ENCODE measurements around the gene XRCC4. TPM values are rescaled to one million over a fixed set of nuclear protein-coding genes. Genes with fewer than 3 reads are reported as not detected.

XRCC4 gene
- total and polyA plus RNA-seq, 7 experiments from 2014 or later = 2.9 to 12.2 (median 6.0) TPM

GRCh38 chr5:83162601-83163000 is 85.3 kb downstream of the XRCC4 start:
- ChIA-PET CTCF (no interaction called here), POLR2A (no interaction called here)
- ATAC-seq (no peak), DNase-seq (no peak)
- H3K9me3 Mint-ChIP-seq = peaks cover 0 to 5% (median 0%) of the 10 kb centered on the region in 11 donors
- intact Hi-C loops (cut with micrococcal nuclease) = no loop called here
- Histone ChIP-seq H3K36me3 (ENCODE audit: control insufficient read depth in 2 of 3, insufficient read depth in 3 of 3, low read length in 3 of 3) (no peaks in the 10 kb centered on the region), H3K4me3 (ENCODE audit: low read length) (no peak overlapping the region), H3K27me3 (ENCODE audit: control insufficient read depth in 2 of 2, insufficient read depth in 2 of 2, low read length in 2 of 2) (no peaks in the 10 kb centered on the region), H3K4me1 (ENCODE audit: control insufficient read depth in 2 of 2, insufficient read depth in 2 of 2, low read length in 2 of 2) (no peaks in the 10 kb centered on the region), H3K27ac (ENCODE audit: low read depth, low read length) (no peak overlapping the region), H3K9me3 (ENCODE audit: control insufficient read depth in 2 of 3, low read length in 3 of 3) (no peaks in the 10 kb centered on the region)
- no peaks in the 10 kb centered on the region for H3K4me1 Mint-ChIP-seq
- no peak overlapping the region for H3K27ac Mint-ChIP-seq
- H3K27me3 Mint-ChIP-seq = no peaks in the 10 kb centered on the region
- H3K36me3 Mint-ChIP-seq = peaks cover 0 to 6% (median 5%) of the 10 kb centered on the region in 5 donors
- no peak overlapping the region for H3K4me3 Mint-ChIP-seq

GRCh38 chr5:83167538-83167937 is 90.2 kb downstream of the XRCC4 start:
- Mint-ChIP-seq H3K4me3 (no peak overlapping the region), H3K27ac (no peak overlapping the region)
- CTCF ChIA-PET = no interaction called here

GRCh38 chr5:83169571-83170337 is 92.4 kb downstream of the XRCC4 start:
- no peak overlapping the region for H3K4me3 ChIP-seq (ENCODE audit: low read length)
- ChIA-PET CTCF (no interaction called here), POLR2A (no interaction called here)
- Mint-ChIP-seq H3K36me3 (peaks cover 0 to 19% (median 5%) of the 10 kb centered on the region in 5 donors), H3K27me3 (no peaks in the 10 kb centered on the region), H3K4me1 (no peaks in the 10 kb centered on the region), H3K27ac (no peak overlapping the region), H3K4me3 (no peak overlapping the region), H3K9me3 (peaks cover 0 to 5% (median 0%) of the 10 kb centered on the region in 11 donors)
- DNase-seq = no peak
- H3K4me1 ChIP-seq (ENCODE audit: control insufficient read depth in 2 of 2, insufficient read depth in 2 of 2, low read length in 2 of 2) = no peaks in the 10 kb centered on the region
- intact Hi-C loops (cut with micrococcal nuclease) = no loop called here
- no peaks in the 10 kb centered on the region for H3K36me3 ChIP-seq (ENCODE audit: control insufficient read depth in 2 of 3, insufficient read depth in 3 of 3, low read length in 3 of 3)
- no peaks in the 10 kb centered on the region for H3K9me3 ChIP-seq (ENCODE audit: control insufficient read depth in 2 of 3, low read length in 3 of 3)
- H3K27me3 ChIP-seq (ENCODE audit: control insufficient read depth in 2 of 2, insufficient read depth in 2 of 2, low read length in 2 of 2) = no peaks in the 10 kb centered on the region
- ATAC-seq = no peak
- no peak overlapping the region for H3K27ac ChIP-seq (ENCODE audit: low read depth, low read length)

More at GRCh38 chr5:83167538-83167937, 90.2 kb downstream of the XRCC4 start:
- no peaks in the 10 kb centered on the region for H3K27me3 ChIP-seq (ENCODE audit: control insufficient read depth in 2 of 2, insufficient read depth in 2 of 2, low read length in 2 of 2)
- Mint-ChIP-seq H3K9me3 (peaks cover 0 to 5% (median 0%) of the 10 kb centered on the region in 11 donors), H3K27me3 (no peaks in the 10 kb centered on the region), H3K36me3 (peaks cover 0 to 19% (median 5%) of the 10 kb centered on the region in 5 donors), H3K4me1 (no peaks in the 10 kb centered on the region)
- H3K4me3 ChIP-seq (ENCODE audit: low read length) = no peak overlapping the region
- H3K36me3 ChIP-seq (ENCODE audit: control insufficient read depth in 2 of 3, insufficient read depth in 3 of 3, low read length in 3 of 3) = no peaks in the 10 kb centered on the region
- no peak overlapping the region for H3K27ac ChIP-seq (ENCODE audit: low read depth, low read length)
- DNase-seq (no peak), ATAC-seq (no peak)
- POLR2A ChIA-PET = no interaction called here
- H3K9me3 ChIP-seq (ENCODE audit: control insufficient read depth in 2 of 3, low read length in 3 of 3) = no peaks in the 10 kb centered on the region
- intact Hi-C loops (cut with micrococcal nuclease) = no loop called here
- H3K4me1 ChIP-seq (ENCODE audit: control insufficient read depth in 2 of 2, insufficient read depth in 2 of 2, low read length in 2 of 2) = no peaks in the 10 kb centered on the region

GRCh38 chr5:83172011-83172410 is 94.7 kb downstream of the XRCC4 start:
- ChIA-PET CTCF (no interaction called here), POLR2A (no interaction called here)
- Histone ChIP-seq H3K9me3 (ENCODE audit: control insufficient read depth in 2 of 3, low read length in 3 of 3) (no peaks in the 10 kb centered on the region), H3K27me3 (ENCODE audit: control insufficient read depth in 2 of 2, insufficient read depth in 2 of 2, low read length in 2 of 2) (no peaks in the 10 kb centered on the region), H3K36me3 (ENCODE audit: control insufficient read depth in 2 of 3, insufficient read depth in 3 of 3, low read length in 3 of 3) (no peaks in the 10 kb centered on the region), H3K27ac (ENCODE audit: low read depth, low read length) (no peak overlapping the region), H3K4me1 (ENCODE audit: control insufficient read depth in 2 of 2, insufficient read depth in 2 of 2, low read length in 2 of 2) (no peaks in the 10 kb centered on the region), H3K4me3 (ENCODE audit: low read length) (no peak overlapping the region)
- Mint-ChIP-seq H3K36me3 (peaks cover 0 to 19% (median 5%) of the 10 kb centered on the region in 5 donors), H3K4me3 (no peak overlapping the region), H3K27me3 (no peaks in the 10 kb centered on the region), H3K4me1 (no peaks in the 10 kb centered on the region), H3K9me3 (peaks cover 0 to 3% (median 0%) of the 10 kb centered on the region in 11 donors), H3K27ac (no peak overlapping the region)
- DNase-seq (no peak), ATAC-seq (no peak)
- intact Hi-C loops (cut with micrococcal nuclease) = no loop called here

GRCh38 chr5:83172655-83173054 is 95.3 kb downstream of the XRCC4 start:
- H3K4me1 Mint-ChIP-seq = no peaks in the 10 kb centered on the region
- ChIA-PET CTCF (no interaction called here), POLR2A (no interaction called here)
- Histone ChIP-seq H3K27me3 (ENCODE audit: control insufficient read depth in 2 of 2, insufficient read depth in 2 of 2, low read length in 2 of 2) (no peaks in the 10 kb centered on the region), H3K36me3 (ENCODE audit: control insufficient read depth in 2 of 3, insufficient read depth in 3 of 3, low read length in 3 of 3) (no peaks in the 10 kb centered on the region), H3K9me3 (ENCODE audit: control insufficient read depth in 2 of 3, low read length in 3 of 3) (no peaks in the 10 kb centered on the region), H3K4me1 (ENCODE audit: control insufficient read depth in 2 of 2, insufficient read depth in 2 of 2, low read length in 2 of 2) (no peaks in the 10 kb centered on the region), H3K4me3 (ENCODE audit: low read length) (no peak overlapping the region), H3K27ac (ENCODE audit: low read depth, low read length) (no peak overlapping the region)
- no peak overlapping the region for H3K4me3 Mint-ChIP-seq
- no peak for ATAC-seq
- H3K36me3 Mint-ChIP-seq = peaks cover 0 to 12% (median 0%) of the 10 kb centered on the region in 5 donors
- H3K27me3 Mint-ChIP-seq = no peaks in the 10 kb centered on the region
- DNase-seq = no peak
- no peak overlapping the region for H3K27ac Mint-ChIP-seq
- peaks cover 0 to 2% (median 0%) of the 10 kb centered on the region in 11 donors for H3K9me3 Mint-ChIP-seq
- intact Hi-C loops (cut with micrococcal nuclease) = no loop called here

- H3K4me1 ChIP-seq (ENCODE audit: control insufficient read depth in 2 of 2, insufficient read depth in 2 of 2, low read length in 2 of 2) = no peaks in the 10 kb centered on the region
- H3K27ac ChIP-seq (ENCODE audit: low read depth, low read length) = no peak overlapping the region
- Mint-ChIP-seq H3K4me1 (no peaks in the 10 kb centered on the region), H3K27ac (no peak overlapping the region), H3K4me3 (no peak overlapping the region), H3K9me3 (peaks cover 0 to 2% (median 0%) of the 10 kb centered on the region in 11 donors), H3K36me3 (peaks cover 0 to 7% (median 0%) of the 10 kb centered on the region in 5 donors), H3K27me3 (no peaks in the 10 kb centered on the region)
- ChIA-PET CTCF (no interaction called here), POLR2A (no interaction called here)
- H3K4me3 ChIP-seq (ENCODE audit: low read length) = no peak overlapping the region
- intact Hi-C loops (cut with micrococcal nuclease) = no loop called here
- H3K27me3 ChIP-seq (ENCODE audit: control insufficient read depth in 2 of 2, insufficient read depth in 2 of 2, low read length in 2 of 2) = no peaks in the 10 kb centered on the region
- DNase-seq = no peak
- no peak for ATAC-seq
- H3K9me3 ChIP-seq (ENCODE audit: control insufficient read depth in 2 of 3, low read length in 3 of 3) = no peaks in the 10 kb centered on the region
- H3K36me3 ChIP-seq (ENCODE audit: control insufficient read depth in 2 of 3, insufficient read depth in 3 of 3, low read length in 3 of 3) = no peaks in the 10 kb centered on the region
Measured at GRCh38 chr5:83173826-83174225, 96.5 kb downstream of the XRCC4 start.

- H3K9me3 ChIP-seq (ENCODE audit: control insufficient read depth in 2 of 3, low read length in 3 of 3) = no peaks in the 10 kb centered on the region
- H3K9me3 Mint-ChIP-seq = no peaks in the 10 kb centered on the region
- DNase-seq (no peak), ATAC-seq (no peak)
- POLR2A ChIA-PET = no interaction called here
- H3K4me1 ChIP-seq (ENCODE audit: control insufficient read depth in 2 of 2, insufficient read depth in 2 of 2, low read length in 2 of 2) = no peaks in the 10 kb centered on the region
- peaks cover 0 to 4% (median 0%) of the 10 kb centered on the region in 5 donors for H3K36me3 Mint-ChIP-seq
- no peaks in the 10 kb centered on the region for H3K4me1 Mint-ChIP-seq
- no peak overlapping the region for H3K4me3 Mint-ChIP-seq
- H3K27ac ChIP-seq (ENCODE audit: low read depth, low read length) = no peak overlapping the region
- no peaks in the 10 kb centered on the region for H3K36me3 ChIP-seq (ENCODE audit: control insufficient read depth in 2 of 3, insufficient read depth in 3 of 3, low read length in 3 of 3)
- H3K27ac Mint-ChIP-seq = no peak overlapping the region
- H3K27me3 Mint-ChIP-seq = no peaks in the 10 kb centered on the region
- CTCF ChIA-PET = no interaction called here
- no peak overlapping the region for H3K4me3 ChIP-seq (ENCODE audit: low read length)
- no peaks in the 10 kb centered on the region for H3K27me3 ChIP-seq (ENCODE audit: control insufficient read depth in 2 of 2, insufficient read depth in 2 of 2, low read length in 2 of 2)
- intact Hi-C loops (cut with micrococcal nuclease) = no loop called here
Measured at GRCh38 chr5:83177803-83178202, 100.5 kb downstream of the XRCC4 start.
